ENCODE measurements around the gene MACF1. TPM values are rescaled to one million over a fixed set of nuclear protein-coding genes. Genes with fewer than 3 reads are reported as not detected.

The MACF1 gene
- total RNA-seq, 1 donor from 2014 or later: 657 TPM

- Mint-ChIP-seq H3K27ac (ENCODE audit: unreplicated experiment) (no peak overlapping the region), H3K27me3 (ENCODE audit: unreplicated experiment) (peaks cover 12% of the 10 kb centered on the region), H3K9me3 (ENCODE audit: unreplicated experiment) (peaks cover 17% of the 10 kb centered on the region), H3K36me3 (ENCODE audit: unreplicated experiment) (peaks cover 7% of the 10 kb centered on the region), H3K4me1 (ENCODE audit: low read depth, unreplicated experiment) (no peaks in the 10 kb centered on the region), H3K4me3 (ENCODE audit: unreplicated experiment) (no peak overlapping the region)
- no peak for DNase-seq
- TF ChIP-seq, protein P1, sequence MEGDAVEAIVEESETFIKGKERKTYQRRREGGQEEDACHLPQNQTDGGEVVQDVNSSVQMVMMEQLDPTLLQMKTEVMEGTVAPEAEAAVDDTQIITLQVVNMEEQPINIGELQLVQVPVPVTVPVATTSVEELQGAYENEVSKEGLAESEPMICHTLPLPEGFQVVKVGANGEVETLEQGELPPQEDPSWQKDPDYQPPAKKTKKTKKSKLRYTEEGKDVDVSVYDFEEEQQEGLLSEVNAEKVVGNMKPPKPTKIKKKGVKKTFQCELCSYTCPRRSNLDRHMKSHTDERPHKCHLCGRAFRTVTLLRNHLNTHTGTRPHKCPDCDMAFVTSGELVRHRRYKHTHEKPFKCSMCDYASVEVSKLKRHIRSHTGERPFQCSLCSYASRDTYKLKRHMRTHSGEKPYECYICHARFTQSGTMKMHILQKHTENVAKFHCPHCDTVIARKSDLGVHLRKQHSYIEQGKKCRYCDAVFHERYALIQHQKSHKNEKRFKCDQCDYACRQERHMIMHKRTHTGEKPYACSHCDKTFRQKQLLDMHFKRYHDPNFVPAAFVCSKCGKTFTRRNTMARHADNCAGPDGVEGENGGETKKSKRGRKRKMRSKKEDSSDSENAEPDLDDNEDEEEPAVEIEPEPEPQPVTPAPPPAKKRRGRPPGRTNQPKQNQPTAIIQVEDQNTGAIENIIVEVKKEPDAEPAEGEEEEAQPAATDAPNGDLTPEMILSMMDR (IDR thresholded peaks at IDR 0.05; ENCODE audit: partially characterized antibody, unreplicated experiment): no peak
Observed at GRCh38 chr1:39450956-39451606, 246.6 kb downstream of the MACF1 start.

GRCh38 chr1:39452081-39452480, 247.6 kb downstream of the MACF1 start:
- TF ChIP-seq, protein P1 (IDR thresholded peaks at IDR 0.05; ENCODE audit: partially characterized antibody, unreplicated experiment): no peak
- peaks cover 10% of the 10 kb centered on the region for H3K27me3 Mint-ChIP-seq (ENCODE audit: unreplicated experiment)
- H3K4me3 Mint-ChIP-seq (ENCODE audit: unreplicated experiment): no peak overlapping the region
- H3K36me3 Mint-ChIP-seq (ENCODE audit: unreplicated experiment): peaks cover 7% of the 10 kb centered on the region
- peaks cover 22% of the 10 kb centered on the region for H3K9me3 Mint-ChIP-seq (ENCODE audit: unreplicated experiment)
- DNase-seq: no peak
- no peaks in the 10 kb centered on the region for H3K4me1 Mint-ChIP-seq (ENCODE audit: low read depth, unreplicated experiment)
- no peak overlapping the region for H3K27ac Mint-ChIP-seq (ENCODE audit: unreplicated experiment)

DNA sequence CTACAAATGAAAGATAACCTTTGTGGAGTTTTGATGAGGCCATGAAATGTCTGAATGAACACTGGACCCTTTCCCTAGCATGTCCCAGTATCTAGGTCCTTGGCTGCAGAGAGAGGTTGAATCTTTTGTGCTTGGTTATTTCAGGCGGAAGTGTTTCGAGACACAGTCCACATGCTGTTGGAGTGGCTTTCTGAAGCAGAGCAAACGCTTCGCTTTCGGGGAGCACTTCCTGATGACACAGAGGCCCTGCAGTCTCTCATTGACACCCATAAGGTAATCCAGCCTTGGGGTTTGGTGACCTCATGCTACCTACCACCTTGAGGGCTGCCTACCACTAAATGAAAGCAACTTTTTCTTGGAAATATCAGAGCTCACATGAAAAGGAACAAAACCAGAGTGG, 248.0 kb downstream of the MACF1 start:
- Mint-ChIP-seq H3K4me3 (ENCODE audit: unreplicated experiment) (no peak overlapping the region), H3K9me3 (ENCODE audit: unreplicated experiment) (peaks cover 19% of the 10 kb centered on the region), H3K36me3 (ENCODE audit: unreplicated experiment) (peaks cover 5% of the 10 kb centered on the region), H3K4me1 (ENCODE audit: low read depth, unreplicated experiment) (no peaks in the 10 kb centered on the region), H3K27me3 (ENCODE audit: unreplicated experiment) (peaks cover 12% of the 10 kb centered on the region), H3K27ac (ENCODE audit: unreplicated experiment) (no peak overlapping the region)
- no peak for DNase-seq
- TF ChIP-seq, protein P1 (IDR thresholded peaks at IDR 0.05; ENCODE audit: partially characterized antibody, unreplicated experiment): no peak

- H3K36me3 Mint-ChIP-seq (ENCODE audit: unreplicated experiment): no peaks in the 10 kb centered on the region
- H3K9me3 Mint-ChIP-seq (ENCODE audit: unreplicated experiment): peaks cover 19% of the 10 kb centered on the region
- DNase-seq: no peak
- no peaks in the 10 kb centered on the region for H3K4me1 Mint-ChIP-seq (ENCODE audit: low read depth, unreplicated experiment)
- H3K27ac Mint-ChIP-seq (ENCODE audit: unreplicated experiment): no peak overlapping the region
- no peak overlapping the region for H3K4me3 Mint-ChIP-seq (ENCODE audit: unreplicated experiment)
- peaks cover 12% of the 10 kb centered on the region for H3K27me3 Mint-ChIP-seq (ENCODE audit: unreplicated experiment)
- TF ChIP-seq, protein P1 (IDR thresholded peaks at IDR 0.05; ENCODE audit: partially characterized antibody, unreplicated experiment): no peak
Observed at GRCh38 chr1:39453603-39454002, 249.1 kb downstream of the MACF1 start.

DNA sequence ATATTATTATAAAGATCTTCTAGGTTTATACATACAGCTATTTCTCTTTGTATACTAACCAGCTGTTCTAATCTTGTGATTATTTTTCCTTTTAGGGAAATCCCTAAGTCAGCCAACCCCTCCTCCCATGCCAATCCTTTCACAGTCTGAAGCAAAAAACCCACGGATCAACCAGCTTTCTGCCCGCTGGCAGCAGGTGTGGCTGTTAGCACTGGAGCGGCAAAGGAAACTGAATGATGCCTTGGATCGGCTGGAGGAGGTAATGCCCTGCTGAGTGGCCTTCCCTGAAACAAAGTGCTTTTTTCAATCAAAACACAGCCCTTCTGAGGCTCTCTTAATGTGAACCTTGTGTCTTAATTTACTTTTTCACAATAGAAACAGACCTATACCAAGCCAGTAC, 254.5 kb downstream of the MACF1 start:
- no peaks in the 10 kb centered on the region for H3K36me3 Mint-ChIP-seq (ENCODE audit: unreplicated experiment)
- H3K4me1 Mint-ChIP-seq (ENCODE audit: low read depth, unreplicated experiment): no peaks in the 10 kb centered on the region
- no peak overlapping the region for H3K27ac Mint-ChIP-seq (ENCODE audit: unreplicated experiment)

More for the DNA sequence above, 254.5 kb downstream of the MACF1 start:
- Mint-ChIP-seq H3K4me3 (ENCODE audit: unreplicated experiment) (no peak overlapping the region), H3K27me3 (ENCODE audit: unreplicated experiment) (peaks cover 11% of the 10 kb centered on the region), H3K9me3 (ENCODE audit: unreplicated experiment) (peaks cover 25% of the 10 kb centered on the region)
- no peak for DNase-seq
- TF ChIP-seq, protein P1 (IDR thresholded peaks at IDR 0.05; ENCODE audit: partially characterized antibody, unreplicated experiment): no peak
